GM04504 (cell line): Measurements from ENCODE around the gene HNRNPH1.

Source experiments
- DNase-seq: peaks from one replicate; pipeline ENCODE4 v3.0.0-alpha.2; 2012; ENCODE audit warnings: low read depth

The HNRNPH1 gene

DNA sequence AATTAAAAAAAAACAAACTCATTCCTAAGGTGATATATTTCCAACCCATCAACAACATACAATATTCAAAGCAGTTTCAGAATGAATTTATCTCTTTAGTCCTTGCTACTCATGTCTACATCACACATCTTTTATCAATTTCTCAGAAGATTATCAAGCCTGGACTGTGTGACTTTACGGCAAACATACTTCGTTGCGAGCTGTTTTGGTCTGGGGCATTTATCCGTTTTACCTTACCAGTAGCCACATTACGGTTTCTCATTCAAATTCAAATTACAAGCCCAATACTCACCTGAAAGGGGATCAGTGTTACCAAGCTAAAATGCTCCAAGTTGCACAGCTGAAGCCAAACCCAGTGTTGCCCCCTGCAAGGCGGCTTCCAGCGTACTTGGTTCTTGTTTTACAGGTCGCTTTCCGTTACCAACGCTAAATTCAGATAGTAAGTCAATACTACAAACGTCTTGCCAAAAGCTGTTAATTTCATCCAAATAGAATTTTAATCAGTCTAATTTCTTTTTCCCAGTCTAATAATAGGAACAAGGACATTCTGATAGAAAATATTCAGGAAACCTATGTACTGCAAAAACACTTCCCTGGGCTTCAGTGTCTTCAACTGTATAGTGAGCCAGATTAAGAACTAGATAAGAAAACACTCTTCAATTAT is 1.8 kb downstream of the HNRNPH1 start:
- DNase-seq = no peak

DNA sequence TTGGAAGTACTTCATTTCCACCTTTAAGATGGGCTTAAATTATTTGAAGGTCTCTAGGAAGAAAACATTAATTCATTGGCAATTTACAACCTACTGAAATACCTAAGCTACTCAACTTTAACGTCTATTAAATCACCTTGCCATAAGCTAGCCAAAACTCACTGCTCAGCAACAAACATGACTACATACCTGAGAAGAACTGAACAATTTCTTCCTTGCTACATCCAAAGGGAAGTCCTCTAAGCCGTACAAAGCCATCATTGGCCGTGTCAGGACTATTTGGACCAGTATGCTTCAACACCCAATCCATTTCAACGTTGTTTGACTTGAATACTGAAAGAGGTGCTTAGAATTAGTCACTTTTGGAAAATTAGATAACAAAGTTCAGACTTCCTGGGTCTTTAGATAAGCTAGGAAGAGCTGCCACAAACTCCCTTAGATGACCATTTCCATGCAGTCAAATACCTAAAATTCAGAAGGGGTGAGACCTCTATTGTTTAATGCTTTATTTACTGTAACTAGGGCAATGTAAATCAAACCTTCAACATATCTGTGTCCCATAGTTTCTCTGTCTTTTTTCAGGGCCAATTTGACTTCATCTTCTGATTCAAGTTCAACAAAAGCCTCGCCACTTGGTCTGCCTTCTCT is 2.6 kb downstream of the HNRNPH1 start:
- DNase-seq = no peak

DNA sequence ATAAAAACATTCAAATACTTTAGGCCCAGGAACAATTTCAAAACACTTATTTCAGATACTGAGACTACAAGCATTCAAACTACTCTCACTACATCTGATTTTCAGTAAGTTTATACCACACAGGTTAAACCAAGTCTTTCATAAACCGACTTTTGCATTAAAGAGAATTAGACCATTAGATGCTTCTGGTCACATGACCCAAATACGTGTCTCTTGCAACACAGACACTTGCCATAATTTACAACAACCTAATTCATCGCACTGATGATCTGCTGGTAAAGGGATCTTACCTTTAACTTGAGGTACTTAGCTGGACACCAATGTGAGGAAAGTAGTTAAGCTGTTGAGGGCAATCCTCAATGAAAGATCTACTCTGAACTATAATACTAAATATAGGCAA is 3.2 kb downstream of the HNRNPH1 start:
- DNase-seq = no peak

DNA sequence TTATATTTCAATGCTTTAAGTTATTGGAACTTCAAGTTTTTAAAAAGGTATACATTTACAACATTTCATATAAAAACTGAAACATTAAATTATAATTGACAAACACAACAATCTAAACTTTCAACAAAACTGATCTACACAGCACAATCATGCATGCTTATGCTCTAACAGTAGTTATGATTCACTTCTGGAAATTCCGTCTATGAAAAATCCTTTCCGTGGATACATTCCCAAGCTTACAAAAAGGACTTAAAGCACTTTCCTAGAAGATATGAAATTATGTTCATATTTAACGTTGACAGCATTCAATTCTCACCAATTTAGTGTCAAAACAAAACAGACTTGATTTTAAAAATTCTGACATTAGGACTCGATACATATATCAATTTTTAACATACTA is 3.7 kb downstream of the HNRNPH1 start:
- no peak for DNase-seq

DNA sequence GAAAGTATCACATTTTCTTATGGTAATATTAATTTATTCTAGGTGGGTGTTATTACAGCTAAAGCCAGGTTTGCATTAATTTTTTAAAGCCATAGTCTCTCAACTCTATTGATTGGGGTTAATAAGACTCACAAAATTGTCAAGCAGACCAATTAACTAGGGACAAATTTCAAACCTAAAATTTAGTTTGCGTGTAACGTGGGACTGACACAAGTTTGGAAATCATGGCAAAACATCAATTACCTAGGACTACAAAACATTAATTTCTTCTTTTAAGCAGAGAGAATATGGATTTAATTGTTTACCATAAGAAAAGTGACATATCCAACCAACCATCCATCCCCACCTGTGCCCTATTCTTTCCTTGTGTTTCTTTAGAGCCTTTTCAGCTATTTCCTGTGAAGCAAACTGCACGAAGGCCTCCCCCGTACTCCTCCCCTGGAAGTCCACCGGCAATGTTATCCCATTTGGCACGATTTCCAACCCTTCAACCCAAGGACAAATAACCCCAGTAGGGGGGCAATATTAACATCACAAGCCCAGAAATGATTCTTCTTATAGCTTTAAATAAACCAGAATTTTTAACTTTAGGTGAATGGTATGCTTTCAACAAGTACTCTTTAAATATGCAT is 4.4 kb downstream of the HNRNPH1 start:
- DNase-seq = no peak

DNA sequence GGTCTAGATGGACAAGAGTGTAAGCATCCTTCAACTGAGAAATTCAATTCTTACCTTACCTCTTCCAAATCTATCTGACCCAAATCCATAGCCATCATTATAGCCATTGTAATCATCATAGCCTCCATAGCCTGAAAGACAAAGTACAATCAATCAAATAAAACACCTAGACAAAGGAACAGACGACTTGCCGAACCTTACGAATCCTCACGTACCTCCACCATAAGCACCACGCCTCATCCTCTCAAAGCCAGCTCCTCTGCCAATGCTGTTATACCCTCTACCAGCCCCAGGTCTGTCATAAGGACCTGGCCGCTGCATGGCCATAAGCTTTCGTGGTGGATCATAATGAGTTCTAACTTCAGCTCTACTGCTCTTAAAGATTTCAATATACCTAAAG is 5.5 kb downstream of the HNRNPH1 start:
- DNase-seq = no peak

DNA sequence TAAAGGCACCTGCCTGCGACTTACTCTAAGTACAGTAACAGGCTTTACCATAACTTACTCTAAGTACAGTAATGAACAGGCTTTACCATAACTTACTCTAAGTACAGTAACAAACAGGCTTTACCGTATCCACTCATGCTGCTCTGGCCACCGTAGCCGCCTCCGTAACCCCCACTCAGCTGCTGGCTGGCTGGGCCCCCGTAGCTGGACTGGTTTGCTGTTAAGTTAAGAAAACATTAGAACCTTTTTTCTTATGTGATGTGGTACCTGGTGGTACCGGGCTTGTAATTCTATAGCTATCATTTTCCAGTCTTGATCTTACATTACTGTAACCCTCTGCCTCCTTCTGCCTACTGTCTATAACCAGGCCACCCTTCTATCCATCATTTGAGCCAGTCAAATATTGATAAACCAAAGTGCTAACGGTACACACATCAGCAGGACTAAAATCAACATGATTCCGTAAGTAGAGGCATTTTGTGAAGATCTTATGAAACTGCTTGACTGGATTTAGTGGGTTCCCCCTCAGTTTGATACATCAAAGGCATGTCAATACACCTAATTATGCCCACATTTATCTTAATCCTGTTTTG is 7.4 kb downstream of the HNRNPH1 start:
- DNase-seq = no peak

DNA sequence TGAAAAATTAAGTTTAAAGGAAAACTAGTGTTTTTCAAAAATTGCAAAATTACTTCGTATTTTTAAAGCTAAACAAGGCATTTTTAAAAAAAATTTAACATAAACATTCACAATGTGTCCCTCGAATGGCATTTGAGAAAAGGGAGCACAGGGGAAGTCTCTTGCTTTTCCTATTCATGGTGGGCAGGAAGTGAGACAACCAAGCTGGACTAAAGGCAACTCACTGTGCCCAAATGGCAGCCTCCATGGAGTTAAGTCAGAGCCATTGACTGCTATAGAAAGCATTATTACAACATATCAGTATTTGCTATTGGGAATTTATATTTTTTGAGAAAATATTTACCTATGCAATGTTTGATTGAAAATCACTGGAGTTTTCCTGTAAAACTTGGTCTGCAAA is 8.3 kb downstream of the HNRNPH1 start:
- DNase-seq = no peak

DNA sequence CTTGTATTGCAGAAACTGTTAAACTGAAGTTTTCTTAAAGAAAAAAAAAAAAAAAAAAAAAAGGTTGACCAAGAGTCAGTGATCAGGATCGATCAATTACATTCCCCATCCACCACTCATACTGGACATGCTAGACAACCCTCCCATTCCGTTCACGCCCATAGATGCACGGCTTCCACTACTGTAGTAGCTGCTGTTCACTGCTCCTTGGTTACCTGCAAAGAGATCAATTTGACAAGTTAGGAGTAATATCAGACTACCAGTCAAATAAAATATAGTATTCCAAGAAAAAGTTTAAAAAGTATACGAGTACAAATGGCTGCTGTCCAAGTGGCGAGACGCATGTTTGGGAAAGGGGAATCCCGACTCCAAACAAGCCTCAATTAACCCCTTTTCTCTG is 8.7 kb downstream of the HNRNPH1 start:
- no peak for DNase-seq

DNA sequence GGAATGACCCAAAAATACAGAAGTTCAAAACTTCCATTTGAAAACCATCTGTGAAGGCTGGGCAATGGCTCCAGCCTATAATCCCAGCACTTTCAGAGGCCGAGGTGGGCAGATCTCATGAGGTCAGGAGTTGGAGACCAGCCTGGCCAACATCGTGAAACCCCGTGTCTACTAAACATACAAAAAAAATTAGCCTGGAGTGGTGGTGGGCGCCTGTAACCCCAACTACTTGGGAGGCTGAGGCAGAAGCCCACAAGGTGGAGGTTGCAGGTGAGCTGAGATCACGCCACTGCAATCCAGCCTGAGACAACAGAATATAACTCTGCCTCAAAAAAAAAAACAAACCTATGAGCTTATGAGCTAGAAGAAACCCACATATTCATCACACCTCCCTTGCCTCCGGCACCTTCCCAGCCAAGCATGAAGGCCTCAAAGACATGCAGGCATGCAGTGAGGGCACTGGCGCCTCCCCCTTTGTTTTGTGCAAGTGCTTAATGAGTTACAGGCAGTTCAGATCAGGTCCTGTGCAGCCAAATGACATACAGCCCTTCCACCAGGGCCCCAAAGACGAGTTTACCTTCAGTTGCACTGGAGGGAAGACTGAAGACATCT is 9.9 kb downstream of the HNRNPH1 start:
- no peak for DNase-seq

DNA sequence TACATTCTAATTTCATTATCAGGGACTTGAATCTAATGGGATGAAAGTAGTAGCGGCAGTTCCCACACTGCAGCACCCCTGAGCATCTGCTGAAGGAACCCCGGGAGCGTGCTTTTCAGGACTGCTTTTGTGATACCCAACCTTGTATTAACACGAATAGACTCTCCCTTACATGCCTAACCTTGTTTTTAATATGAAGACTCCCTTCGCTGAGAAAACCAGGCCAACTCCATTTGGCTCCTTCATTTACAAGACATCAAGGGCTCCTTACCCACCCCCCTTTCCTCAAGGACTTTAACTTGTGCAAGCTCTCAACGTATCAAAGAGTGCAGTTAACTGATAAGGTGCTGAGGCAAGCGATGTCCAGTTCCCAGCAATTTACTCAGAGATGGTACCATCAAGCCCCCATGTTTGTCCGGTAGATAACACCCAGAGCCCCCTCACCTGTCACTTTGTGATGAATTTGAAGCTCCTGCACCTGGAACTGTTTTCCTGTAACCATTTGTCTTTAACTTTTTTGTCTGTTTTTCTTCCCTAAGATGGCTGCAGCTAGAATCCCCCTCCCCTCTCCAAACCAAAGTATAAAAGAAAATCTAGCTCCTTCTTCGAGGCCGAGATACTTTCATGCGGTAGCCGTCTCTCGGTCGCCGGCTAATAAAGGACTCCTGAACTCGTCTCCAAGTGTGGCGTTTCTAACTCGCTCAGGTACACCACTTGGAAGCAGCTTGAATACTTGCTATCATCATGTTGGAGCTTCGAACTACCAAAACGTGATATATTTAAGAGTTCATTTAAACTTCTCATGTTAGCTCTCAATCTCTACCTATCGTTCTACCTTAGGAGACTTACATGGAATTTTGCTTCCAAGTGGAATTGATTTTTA is 10.7 kb downstream of the HNRNPH1 start:
- DNase-seq = no peak

DNA sequence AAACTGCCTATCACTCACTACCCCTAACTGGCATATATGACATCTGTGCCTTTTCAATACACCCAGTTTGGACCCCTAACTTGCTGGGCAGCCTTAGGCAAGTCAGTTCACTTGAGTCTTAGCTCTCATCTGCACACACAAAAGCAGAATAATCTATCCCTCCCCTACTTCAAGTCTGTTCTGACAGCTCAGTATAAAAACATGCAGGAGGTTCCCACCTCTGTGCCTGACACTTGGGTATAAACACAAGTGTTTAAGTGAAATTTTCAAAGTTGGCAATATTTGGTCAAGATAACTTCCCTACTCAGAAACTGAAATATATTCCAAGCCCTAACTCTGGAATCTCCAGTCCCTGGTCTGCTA is 12.6 kb downstream of the HNRNPH1 start:
- no peak for DNase-seq

DNA sequence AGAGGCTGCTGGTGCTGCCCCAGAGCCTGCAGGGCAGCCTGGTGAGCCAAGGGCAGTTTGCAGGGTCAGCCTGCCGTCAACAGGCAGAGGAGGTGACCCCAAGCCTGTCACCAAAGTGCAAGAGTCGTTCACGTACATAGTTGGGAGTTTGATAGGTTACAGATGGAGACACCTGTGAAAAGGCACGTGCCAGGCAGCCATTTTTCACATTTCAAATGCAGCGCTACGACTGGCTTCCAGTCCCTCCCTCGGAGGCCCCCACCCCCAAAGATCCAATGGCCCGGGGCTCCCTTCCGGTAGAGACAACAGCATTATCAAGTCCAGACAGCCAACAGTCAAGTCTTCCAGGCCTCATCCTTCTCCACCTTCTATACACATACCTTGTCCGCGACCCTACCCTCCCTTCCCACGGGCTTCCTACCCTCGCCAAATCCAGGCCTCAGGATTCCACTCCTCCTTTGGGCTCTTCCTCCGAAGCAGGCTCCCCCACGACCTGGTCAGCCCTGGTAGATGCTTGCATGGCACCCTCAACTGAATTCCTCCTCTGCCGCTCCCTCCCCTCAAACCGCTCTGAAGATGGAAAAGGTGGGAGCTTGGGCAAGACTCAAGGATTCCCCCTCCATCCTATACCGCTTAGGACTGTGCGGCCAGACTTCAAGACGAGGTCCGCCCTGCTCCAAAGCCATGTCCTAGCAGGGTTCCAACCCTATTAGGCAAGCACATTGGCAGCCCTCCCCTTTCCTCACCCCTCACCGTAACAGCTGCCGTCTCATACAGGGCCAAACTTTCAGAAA is 13.2 kb downstream of the HNRNPH1 start:
- no peak for DNase-seq

DNA sequence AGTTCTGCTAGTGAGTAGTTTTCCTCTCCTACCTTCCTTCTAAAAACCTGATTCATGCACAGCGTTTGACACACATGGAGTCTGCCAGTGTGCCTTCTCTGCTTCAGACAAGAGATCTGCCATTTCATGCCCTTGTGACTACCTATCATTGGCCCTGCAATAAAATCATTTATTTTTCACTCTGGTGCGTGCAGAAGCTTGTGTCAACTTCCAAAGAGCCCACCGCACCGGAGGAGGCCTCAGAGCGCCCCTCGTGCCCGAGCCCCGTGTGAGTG is 13.7 kb downstream of the HNRNPH1 start:
- no peak for DNase-seq

DNA sequence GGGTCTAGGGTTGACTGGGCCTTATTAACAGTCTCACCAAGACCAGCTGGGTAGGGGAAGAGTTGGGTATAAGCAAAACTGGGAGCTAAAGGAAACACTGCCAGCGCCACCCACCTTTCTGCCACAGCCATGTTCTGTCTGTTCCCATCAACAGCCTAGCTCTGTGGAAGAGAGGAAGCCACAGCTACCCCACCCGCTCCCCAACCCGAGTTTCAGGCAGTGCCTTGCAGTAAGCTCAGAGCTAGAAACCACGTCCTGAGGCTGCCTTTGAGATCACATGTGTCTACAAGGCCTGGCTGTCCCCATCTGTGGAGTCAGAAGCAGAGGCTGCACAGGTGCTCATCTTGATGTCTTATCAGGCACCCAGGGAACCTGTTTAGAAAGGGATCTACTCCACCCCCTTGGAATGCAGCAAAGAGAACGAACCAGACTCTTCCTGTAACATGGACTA is 15.3 kb downstream of the HNRNPH1 start:
- DNase-seq = no peak

DNA sequence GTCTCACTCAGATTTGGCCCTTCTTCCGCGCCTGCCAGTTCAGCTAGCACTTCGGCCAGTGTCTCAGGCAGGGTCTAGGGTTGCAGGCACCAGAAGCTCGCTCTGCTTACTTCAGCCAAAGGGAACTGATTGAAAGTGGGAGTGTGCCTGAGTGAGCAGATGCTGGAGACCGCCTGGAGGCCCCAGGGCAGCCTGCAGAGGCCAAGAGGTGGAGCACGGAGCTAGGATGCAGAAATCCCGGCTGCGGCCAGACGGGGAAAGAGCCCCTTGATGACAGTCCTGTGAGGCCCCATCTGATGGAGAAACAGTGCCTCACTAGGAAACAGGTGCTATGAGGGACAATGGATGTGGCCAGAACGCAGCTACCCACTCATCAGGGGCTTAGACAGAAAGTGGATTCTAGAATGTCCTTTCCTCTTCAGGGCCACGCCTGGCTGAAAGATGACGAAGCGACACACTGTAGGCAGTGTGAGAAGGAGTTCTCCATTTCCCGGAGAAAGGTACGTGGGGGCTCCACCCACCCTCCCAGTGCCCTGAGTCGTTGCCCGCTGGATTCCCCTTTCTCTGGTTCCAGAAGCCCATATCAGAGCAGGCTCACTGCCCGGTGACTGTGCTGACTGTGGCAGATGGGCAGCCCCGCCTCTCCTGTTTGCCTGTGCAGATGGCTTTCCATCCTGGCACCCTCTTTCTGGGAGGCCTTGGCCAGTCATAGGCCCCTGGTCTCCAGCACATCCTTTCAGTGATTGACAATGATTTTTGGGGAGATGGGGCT is 16.1 kb downstream of the HNRNPH1 start:
- DNase-seq = no peak

DNA sequence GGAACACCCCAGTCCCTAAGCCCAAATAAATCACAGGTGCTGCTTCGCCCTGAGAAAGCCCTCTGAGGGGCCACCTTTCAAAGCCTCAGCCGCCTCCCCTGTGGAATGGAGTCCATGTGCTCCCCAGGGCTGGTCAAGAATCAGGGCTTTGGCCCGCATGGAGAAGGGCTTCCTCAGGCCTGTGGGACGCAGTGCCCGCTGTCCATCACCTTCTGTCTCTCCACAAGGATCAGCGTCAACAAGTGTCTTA is 16.6 kb downstream of the HNRNPH1 start:
- DNase-seq = no peak

DNA sequence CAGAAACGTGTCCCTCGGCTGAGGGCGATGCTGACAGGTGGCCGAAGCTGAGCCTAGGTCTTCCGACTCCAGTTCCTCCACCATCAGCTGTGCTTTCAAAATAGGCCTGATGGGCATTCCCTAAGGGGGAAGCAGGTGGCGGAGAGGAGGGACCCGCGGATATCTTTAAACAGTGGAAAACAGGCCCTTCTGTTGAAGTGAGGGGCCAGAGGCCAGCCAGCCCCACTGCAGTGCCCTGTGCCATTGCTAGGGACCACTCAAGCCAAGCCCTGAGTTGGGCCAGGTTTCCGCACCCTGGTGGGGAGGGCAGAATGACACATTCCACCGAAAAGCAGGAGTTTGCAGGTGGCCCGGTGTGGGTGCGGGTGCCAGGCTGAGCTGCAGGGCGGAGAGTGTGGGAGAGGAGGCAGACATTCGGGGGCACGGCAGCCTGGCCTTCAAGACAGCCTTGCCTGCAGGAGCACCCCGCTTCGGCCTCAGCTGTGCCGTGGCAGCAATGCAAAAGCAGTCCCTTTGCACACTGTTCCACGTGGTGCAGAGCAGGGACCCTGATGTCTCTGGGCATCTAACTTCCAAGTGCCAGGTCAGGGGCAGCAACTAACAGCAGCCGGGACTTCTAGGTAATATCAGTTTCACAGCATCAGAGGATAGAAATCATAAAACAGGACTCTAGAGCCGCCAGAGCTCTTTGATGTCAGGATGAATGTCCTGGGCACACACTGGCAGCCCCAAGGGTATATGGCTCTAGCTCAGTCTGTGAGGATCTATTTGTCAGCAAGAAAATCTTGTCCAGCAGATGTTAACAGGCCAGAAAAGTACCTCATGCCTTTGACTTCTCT is 17.2 kb downstream of the HNRNPH1 start:
- DNase-seq = no peak

DNA sequence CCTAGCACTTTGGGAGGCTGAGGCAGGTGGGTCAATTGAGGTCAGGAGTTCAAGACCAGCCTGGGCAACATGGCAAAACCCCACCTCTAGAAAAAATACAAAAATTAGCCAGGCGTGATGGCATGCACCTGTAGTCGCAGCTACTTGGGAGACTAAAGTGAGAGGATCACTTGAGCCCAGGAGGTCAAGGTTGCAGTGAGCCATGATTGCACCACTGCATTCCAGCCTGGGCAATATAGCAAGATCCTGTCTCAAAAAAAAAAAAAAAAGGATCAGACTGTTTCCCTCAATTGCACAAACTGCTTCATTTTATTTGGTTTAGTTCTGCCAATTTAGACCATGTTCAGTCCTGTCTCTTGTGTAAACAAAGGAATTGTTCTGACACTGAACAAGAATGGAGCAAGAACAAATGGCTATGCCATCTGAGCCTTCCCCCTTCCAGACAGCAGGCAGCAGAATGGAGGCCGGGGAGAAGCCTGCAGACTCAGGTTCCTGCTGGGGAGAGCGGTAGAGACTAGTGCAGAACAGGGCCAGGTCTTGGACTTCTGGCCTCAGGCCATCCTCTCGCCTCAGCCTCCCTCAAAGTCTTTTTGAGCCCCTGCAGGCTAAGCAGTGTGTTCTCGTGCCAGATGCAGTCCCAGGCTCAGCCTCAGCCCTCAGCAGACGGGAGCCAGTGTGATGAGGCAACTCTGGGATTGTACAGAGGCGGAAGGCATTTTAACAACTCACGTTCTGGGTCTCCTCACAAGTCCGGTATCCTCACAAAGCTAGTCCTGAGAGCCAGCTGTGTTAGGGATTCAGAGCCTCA is 18.2 kb downstream of the HNRNPH1 start:
- no peak for DNase-seq
